Measurements from ENCODE around the gene MAS1. TPM values are rescaled to one million over a fixed set of nuclear protein-coding genes. Genes with fewer than 3 reads are reported as not detected.

The MAS1 gene
- total and polyA plus RNA-seq, 2 of the 13 experiments (the other 11 are each of a cell fraction or from before 2014, with no cell fraction given) = not detected

DNA sequence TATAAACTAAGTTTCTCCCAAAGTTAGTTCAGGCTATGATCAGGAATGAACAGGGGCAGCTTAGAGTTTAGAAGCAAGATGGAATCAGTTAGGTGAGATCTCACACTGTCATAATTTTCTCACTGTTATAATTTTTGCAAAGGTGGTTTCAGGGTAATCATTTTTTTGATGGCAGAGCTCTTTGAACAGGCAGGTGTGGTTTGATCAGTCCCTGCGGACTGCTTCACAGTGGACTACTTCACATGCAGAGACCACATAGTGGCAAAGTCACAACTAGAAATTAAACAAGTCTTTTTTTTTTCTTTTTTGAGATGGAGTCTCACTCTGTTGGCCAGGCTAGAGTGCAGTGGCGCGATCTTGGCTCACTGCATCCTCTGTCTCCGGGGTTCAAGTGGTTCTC is 6.8 kb downstream of the MAS1 start:
- no peak for FAIRE-seq
- ChIA-PET CTCF (ENCODE audit: low intra/inter-chr PET ratio, low total read pairs) (no interaction called here), POLR2A (no interaction called here)
- no peaks in the 10 kb centered on the region for H3K79me2 ChIP-seq (ENCODE audit: insufficient read depth, low read length)
- no peak for ATAC-seq
- H3K36me3 ChIP-seq (replicated peaks in 1 of 2; ENCODE audit: control insufficient read depth in 1 of 2, insufficient read depth in 2 of 2, low read length in 2 of 2) = no peaks in the 10 kb centered on the region
- no peaks in the 10 kb centered on the region for H3K4me1 ChIP-seq (ENCODE audit: insufficient read depth, low read length)
- H3K9ac ChIP-seq (ENCODE audit: insufficient read depth, low read depth, low read length) = no peak overlapping the region
- intact Hi-C loops (cut with micrococcal nuclease; ENCODE audit: unreplicated experiment) (no loop called here), in situ Hi-C loops (cut with HindIII; ENCODE audit: extremely low pct_ligation_motif_present, low pct_unique_long_range_greater_than_20kb) (no loop called here)
- WGBS (ENCODE audit: low lambda C conversion rate) = 59% methylated on average over 4 of the region's 4 CpGs
- H3K27me3 ChIP-seq (ENCODE audit: control insufficient read depth in 1 of 2, insufficient read depth in 2 of 2, low read length in 2 of 2) = peaks cover 6 to 31% of the 10 kb centered on the region in 2 experiments
- DNase-seq (ENCODE audit: low spot score) = no peak
- no peak overlapping the region for H3K4me2 ChIP-seq (ENCODE audit: low read depth, low read length)
- no TSS peak for BruUV-seq (replicated peaks)
- H3K27ac ChIP-seq (ENCODE audit: extremely low read length, insufficient read depth, low read length) = no peak overlapping the region
- no peaks in the 10 kb centered on the region for H3K9me3 ChIP-seq (ENCODE audit: low read length)
- no peaks in the 10 kb centered on the region for H4K20me1 ChIP-seq (ENCODE audit: insufficient read depth, low read length)
- H3K4me3 ChIP-seq (replicated peaks in 1 of 3; ENCODE audit: insufficient read depth in 1 of 3, low read depth in 2 of 3, low read length in 3 of 3) = no peak overlapping the region
- no peak overlapping the region for H2AFZ ChIP-seq (ENCODE audit: low read length)
- TF ChIP-seq, protein P1, sequence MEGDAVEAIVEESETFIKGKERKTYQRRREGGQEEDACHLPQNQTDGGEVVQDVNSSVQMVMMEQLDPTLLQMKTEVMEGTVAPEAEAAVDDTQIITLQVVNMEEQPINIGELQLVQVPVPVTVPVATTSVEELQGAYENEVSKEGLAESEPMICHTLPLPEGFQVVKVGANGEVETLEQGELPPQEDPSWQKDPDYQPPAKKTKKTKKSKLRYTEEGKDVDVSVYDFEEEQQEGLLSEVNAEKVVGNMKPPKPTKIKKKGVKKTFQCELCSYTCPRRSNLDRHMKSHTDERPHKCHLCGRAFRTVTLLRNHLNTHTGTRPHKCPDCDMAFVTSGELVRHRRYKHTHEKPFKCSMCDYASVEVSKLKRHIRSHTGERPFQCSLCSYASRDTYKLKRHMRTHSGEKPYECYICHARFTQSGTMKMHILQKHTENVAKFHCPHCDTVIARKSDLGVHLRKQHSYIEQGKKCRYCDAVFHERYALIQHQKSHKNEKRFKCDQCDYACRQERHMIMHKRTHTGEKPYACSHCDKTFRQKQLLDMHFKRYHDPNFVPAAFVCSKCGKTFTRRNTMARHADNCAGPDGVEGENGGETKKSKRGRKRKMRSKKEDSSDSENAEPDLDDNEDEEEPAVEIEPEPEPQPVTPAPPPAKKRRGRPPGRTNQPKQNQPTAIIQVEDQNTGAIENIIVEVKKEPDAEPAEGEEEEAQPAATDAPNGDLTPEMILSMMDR (CRISPR knock-in tag; IDR thresholded peaks at IDR 0.05) = no peak
- TF ChIP-seq DR1 (CRISPR knock-in tag; IDR thresholded peaks at IDR 0.05) = no peak
- TF ChIP-seq, protein P2, sequence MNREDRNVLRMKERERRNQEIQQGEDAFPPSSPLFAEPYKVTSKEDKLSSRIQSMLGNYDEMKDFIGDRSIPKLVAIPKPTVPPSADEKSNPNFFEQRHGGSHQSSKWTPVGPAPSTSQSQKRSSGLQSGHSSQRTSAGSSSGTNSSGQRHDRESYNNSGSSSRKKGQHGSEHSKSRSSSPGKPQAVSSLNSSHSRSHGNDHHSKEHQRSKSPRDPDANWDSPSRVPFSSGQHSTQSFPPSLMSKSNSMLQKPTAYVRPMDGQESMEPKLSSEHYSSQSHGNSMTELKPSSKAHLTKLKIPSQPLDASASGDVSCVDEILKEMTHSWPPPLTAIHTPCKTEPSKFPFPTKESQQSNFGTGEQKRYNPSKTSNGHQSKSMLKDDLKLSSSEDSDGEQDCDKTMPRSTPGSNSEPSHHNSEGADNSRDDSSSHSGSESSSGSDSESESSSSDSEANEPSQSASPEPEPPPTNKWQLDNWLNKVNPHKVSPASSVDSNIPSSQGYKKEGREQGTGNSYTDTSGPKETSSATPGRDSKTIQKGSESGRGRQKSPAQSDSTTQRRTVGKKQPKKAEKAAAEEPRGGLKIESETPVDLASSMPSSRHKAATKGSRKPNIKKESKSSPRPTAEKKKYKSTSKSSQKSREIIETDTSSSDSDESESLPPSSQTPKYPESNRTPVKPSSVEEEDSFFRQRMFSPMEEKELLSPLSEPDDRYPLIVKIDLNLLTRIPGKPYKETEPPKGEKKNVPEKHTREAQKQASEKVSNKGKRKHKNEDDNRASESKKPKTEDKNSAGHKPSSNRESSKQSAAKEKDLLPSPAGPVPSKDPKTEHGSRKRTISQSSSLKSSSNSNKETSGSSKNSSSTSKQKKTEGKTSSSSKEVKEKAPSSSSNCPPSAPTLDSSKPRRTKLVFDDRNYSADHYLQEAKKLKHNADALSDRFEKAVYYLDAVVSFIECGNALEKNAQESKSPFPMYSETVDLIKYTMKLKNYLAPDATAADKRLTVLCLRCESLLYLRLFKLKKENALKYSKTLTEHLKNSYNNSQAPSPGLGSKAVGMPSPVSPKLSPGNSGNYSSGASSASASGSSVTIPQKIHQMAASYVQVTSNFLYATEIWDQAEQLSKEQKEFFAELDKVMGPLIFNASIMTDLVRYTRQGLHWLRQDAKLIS (CRISPR knock-in tag; IDR thresholded peaks at IDR 0.05) = no peak
- no peak for TF ChIP-seq MBD4 (IDR thresholded peaks at IDR 0.05; ENCODE audit: borderline replicate concordance, low read length)
- TF ChIP-seq, protein P3, sequence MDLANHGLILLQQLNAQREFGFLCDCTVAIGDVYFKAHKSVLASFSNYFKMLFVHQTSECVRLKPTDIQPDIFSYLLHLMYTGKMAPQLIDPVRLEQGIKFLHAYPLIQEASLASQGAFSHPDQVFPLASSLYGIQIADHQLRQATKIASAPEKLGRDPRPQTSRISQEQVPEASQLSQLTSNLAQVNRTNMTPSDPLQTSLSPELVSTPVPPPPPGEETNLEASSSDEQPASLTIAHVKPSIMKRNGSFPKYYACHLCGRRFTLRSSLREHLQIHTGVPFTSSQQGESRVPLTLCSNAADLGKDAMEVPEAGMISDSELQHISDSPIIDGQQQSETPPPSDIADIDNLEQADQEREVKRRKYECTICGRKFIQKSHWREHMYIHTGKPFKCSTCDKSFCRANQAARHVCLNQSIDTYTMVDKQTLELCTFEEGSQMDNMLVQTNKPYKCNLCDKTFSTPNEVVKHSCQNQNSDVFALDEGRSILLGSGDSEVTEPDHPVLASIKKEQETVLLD (CRISPR knock-in tag; IDR thresholded peaks at IDR 0.05; ENCODE audit: low read depth) = no peak
- TF ChIP-seq, protein P4, sequence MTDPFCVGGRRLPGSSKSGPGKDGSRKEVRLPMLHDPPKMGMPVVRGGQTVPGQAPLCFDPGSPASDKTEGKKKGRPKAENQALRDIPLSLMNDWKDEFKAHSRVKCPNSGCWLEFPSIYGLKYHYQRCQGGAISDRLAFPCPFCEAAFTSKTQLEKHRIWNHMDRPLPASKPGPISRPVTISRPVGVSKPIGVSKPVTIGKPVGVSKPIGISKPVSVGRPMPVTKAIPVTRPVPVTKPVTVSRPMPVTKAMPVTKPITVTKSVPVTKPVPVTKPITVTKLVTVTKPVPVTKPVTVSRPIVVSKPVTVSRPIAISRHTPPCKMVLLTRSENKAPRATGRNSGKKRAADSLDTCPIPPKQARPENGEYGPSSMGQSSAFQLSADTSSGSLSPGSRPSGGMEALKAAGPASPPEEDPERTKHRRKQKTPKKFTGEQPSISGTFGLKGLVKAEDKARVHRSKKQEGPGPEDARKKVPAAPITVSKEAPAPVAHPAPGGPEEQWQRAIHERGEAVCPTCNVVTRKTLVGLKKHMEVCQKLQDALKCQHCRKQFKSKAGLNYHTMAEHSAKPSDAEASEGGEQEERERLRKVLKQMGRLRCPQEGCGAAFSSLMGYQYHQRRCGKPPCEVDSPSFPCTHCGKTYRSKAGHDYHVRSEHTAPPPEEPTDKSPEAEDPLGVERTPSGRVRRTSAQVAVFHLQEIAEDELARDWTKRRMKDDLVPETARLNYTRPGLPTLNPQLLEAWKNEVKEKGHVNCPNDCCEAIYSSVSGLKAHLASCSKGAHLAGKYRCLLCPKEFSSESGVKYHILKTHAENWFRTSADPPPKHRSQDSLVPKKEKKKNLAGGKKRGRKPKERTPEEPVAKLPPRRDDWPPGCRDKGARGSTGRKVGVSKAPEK (CRISPR knock-in tag; IDR thresholded peaks at IDR 0.05; ENCODE audit: borderline replicate concordance) = no peak
- TF ChIP-seq ZNF724P (CRISPR knock-in tag; IDR thresholded peaks at IDR 0.05; ENCODE audit: borderline replicate concordance) = no peak
- TF ChIP-seq ZNF768 (CRISPR knock-in tag; IDR thresholded peaks at IDR 0.05) = no peak
- TF ChIP-seq, protein P5, sequence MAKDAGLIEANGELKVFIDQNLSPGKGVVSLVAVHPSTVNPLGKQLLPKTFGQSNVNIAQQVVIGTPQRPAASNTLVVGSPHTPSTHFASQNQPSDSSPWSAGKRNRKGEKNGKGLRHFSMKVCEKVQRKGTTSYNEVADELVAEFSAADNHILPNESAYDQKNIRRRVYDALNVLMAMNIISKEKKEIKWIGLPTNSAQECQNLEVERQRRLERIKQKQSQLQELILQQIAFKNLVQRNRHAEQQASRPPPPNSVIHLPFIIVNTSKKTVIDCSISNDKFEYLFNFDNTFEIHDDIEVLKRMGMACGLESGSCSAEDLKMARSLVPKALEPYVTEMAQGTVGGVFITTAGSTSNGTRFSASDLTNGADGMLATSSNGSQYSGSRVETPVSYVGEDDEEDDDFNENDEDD (CRISPR knock-in tag; IDR thresholded peaks at IDR 0.05; ENCODE audit: borderline replicate concordance) = no peak
- no peak for TF ChIP-seq SOX13 (IDR thresholded peaks at IDR 0.05)
- no peak for TF ChIP-seq SOX13 (CRISPR knock-in tag; conservative IDR thresholded peaks at IDR 0.05 in 1 of 2, IDR thresholded peaks at IDR 0.05 in 1 of 2)
- TF ChIP-seq ZNF224 (CRISPR knock-in tag; IDR thresholded peaks at IDR 0.05) = no peak
- TF ChIP-seq U2AF1 (optimal IDR thresholded peaks at IDR 0.05; ENCODE audit: low read depth, low read length) = no peak
- no peak for TF ChIP-seq SIN3A (IDR thresholded peaks at IDR 0.05; ENCODE audit: borderline replicate concordance, low read depth, low read length)

Measured in HepG2 (cell line).